ENCODE results near the gene PRTN3. TPM values are rescaled to one million over a fixed set of nuclear protein-coding genes. Genes with fewer than 3 reads are reported as not detected.

PRTN3 gene
- total RNA-seq, 1 experiment from 2014 or later, result 2.7 TPM

GRCh38 chr19:872266-872951, 31.6 kb downstream of the PRTN3 start:
- ATAC-seq, result peak; percentile 73
- H3K4me2 ChIP-seq (ENCODE audit: low read length), result peak overlapping the region; percentile 61

More at GRCh38 chr19:872266-872951, 31.6 kb downstream of the PRTN3 start:
- BruUV-seq (replicated peaks), result no TSS peak
- CTCF ChIA-PET, result no interaction called here
- no peaks in the 10 kb centered on the region for H3K9me3 ChIP-seq (ENCODE audit: control insufficient read depth in 1 of 2, insufficient read depth in 1 of 2, low read depth in 1 of 2, low read length in 2 of 2)
- peak overlapping the region; percentile 40 for H3K9ac ChIP-seq (ENCODE audit: low read length)
- H3K36me3 ChIP-seq (ENCODE audit: control insufficient read depth in 1 of 2, insufficient read depth in 2 of 2, low read length in 2 of 2), result peaks cover 5 to 18% of the 10 kb centered on the region in 2 experiments; a peak in 2 of 4 replicates
- TF ChIP-seq CEBPB (IDR thresholded peaks at IDR 0.05; ENCODE audit: low read depth), result no peak
- TF ChIP-seq POLR2AphosphoS5 (IDR thresholded peaks at IDR 0.05; ENCODE audit: low read depth, low read length), result no peak
- no peak for TF ChIP-seq MAX (IDR thresholded peaks at IDR 0.05)
- no peak for TF ChIP-seq SIN3A (IDR thresholded peaks at IDR 0.05; ENCODE audit: low read depth)
- TF ChIP-seq RAD21 (IDR thresholded peaks at IDR 0.05; ENCODE audit: low read depth), result no peak
- TF ChIP-seq CBX3 (IDR thresholded peaks at IDR 0.05; ENCODE audit: low read depth), result no peak
- no peak for TF ChIP-seq EGR1 (IDR thresholded peaks at IDR 0.05; ENCODE audit: low read depth)
- TF ChIP-seq FOSL1 (IDR thresholded peaks at IDR 0.05; ENCODE audit: low read depth), result no peak
- TF ChIP-seq TCF7L2 (IDR thresholded peaks at IDR 0.05; ENCODE audit: borderline replicate concordance, extremely low read depth, insufficient read depth, insufficient read length), result no peak
- no peak for TF ChIP-seq ZFX (IDR thresholded peaks at IDR 0.05)
- TF ChIP-seq SRF (IDR thresholded peaks at IDR 0.05; ENCODE audit: low read depth), result no peak
- TF ChIP-seq ATF3 (IDR thresholded peaks at IDR 0.05), result no peak
- no peak for TF ChIP-seq YY1 (IDR thresholded peaks at IDR 0.05; ENCODE audit: extremely low read depth, insufficient replicate concordance, low read depth, low read length)
- no peak for TF ChIP-seq REST (IDR thresholded peaks at IDR 0.05; ENCODE audit: low read depth)
- no peak for TF ChIP-seq SP1 (IDR thresholded peaks at IDR 0.05; ENCODE audit: low read depth)
- TF ChIP-seq CTCF (IDR thresholded peaks at IDR 0.05 in 2 of 3, conservative IDR thresholded peaks at IDR 0.05 in 1 of 3; ENCODE audit: borderline replicate concordance in 1 of 3, insufficient read depth in 1 of 3, low read depth in 2 of 3, low read length in 2 of 3), result no peak
- no peak for TF ChIP-seq ZBTB33 (IDR thresholded peaks at IDR 0.05; ENCODE audit: extremely low read depth, insufficient replicate concordance, low read length)
- H4K20me1 ChIP-seq (ENCODE audit: insufficient read depth), result no peaks in the 10 kb centered on the region
- H3K27me3 ChIP-seq (ENCODE audit: insufficient read depth, low read length), result no peaks in the 10 kb centered on the region
- H3K27ac ChIP-seq (ENCODE audit: low read depth, low read length), result peak overlapping the region; percentile 75
- POLR2A ChIA-PET, result interaction anchor here (1.4 kb wide), 1 partner anchor 21 kb away, joined by 5 read pairs; the partner anchor contains the start of genes MED16 and RNU6-9
- H3K9me2 ChIP-seq (ENCODE audit: insufficient read depth), result no peaks in the 10 kb centered on the region
- no peaks in the 10 kb centered on the region for H3K79me2 ChIP-seq (ENCODE audit: insufficient read depth, low read length)
- peak; percentile 61 for DNase-seq (ENCODE audit: low read depth, low spot score)
- H3K4me3 ChIP-seq (replicated peaks in 1 of 2; ENCODE audit: low read depth in 1 of 2, low read length in 2 of 2), result no peak overlapping the region
- intact Hi-C loops (cut with micrococcal nuclease), result no loop called here
- RAD21 ChIA-PET (ENCODE audit: low non-redundant PET in 1 of 2, low total read pairs in 2 of 2, uncharacterized antibody in 2 of 2, unreplicated experiment in 2 of 2), result no interaction called here
- H2AFZ ChIP-seq (ENCODE audit: low read depth, low read length, poor library complexity, severe bottlenecking), result no peak overlapping the region
- peaks cover 19 to 36% of the 10 kb centered on the region in 2 experiments for H3K4me1 ChIP-seq (ENCODE audit: control insufficient read depth in 1 of 2, insufficient read depth in 2 of 2, low read length in 2 of 2)

All from HCT116 (cell line).